HG03457 (cell line): Measurements from ENCODE around the gene CDKAL1.
"Not testable (repeated sequence)": the region's sequence is repeated elsewhere in the genome, so short reads cannot be mapped to it uniquely, and the experiment has no call there.

Experiments
- ATAC-seq: cut with Tn5 transposase; IDR thresholded peaks from one replicate; pipeline ENCODE4 v1.9.1; 2021; ENCODE audit warnings: moderate number of reproducible peaks; ENCODE audit not compliant: unreplicated experiment

The CDKAL1 gene

GRCh38 chr6:20589266-20589665 is 55.0 kb downstream of the CDKAL1 start:
- no peak for ATAC-seq

GRCh38 chr6:20590476-20590875 is 56.2 kb downstream of the CDKAL1 start:
- ATAC-seq: not testable (repeated sequence)

- not testable (repeated sequence) for ATAC-seq
Measured at GRCh38 chr6:20594299-20594853, 60.1 kb downstream of the CDKAL1 start.

- ATAC-seq: peak; percentile 79
Measured at GRCh38 chr6:20599302-20600051, 65.2 kb downstream of the CDKAL1 start.

- no peak for ATAC-seq
Measured at GRCh38 chr6:20600831-20601230, 66.6 kb downstream of the CDKAL1 start.

- no peak for ATAC-seq
Measured at GRCh38 chr6:20604159-20604558, 69.9 kb downstream of the CDKAL1 start.

GRCh38 chr6:20605061-20605460 is 70.8 kb downstream of the CDKAL1 start:
- ATAC-seq: no peak

GRCh38 chr6:20605581-20605980 is 71.3 kb downstream of the CDKAL1 start:
- ATAC-seq: no peak

- ATAC-seq: no peak
Measured at GRCh38 chr6:20606831-20607230, 72.6 kb downstream of the CDKAL1 start.

- no peak for ATAC-seq
Measured at GRCh38 chr6:20608356-20608755, 74.1 kb downstream of the CDKAL1 start.

GRCh38 chr6:20608905-20609304 is 74.6 kb downstream of the CDKAL1 start:
- ATAC-seq: no peak

- not testable (repeated sequence) for ATAC-seq
Measured at GRCh38 chr6:20609924-20610323, 75.7 kb downstream of the CDKAL1 start.

GRCh38 chr6:20610636-20611370 is 76.5 kb downstream of the CDKAL1 start:
- no peak for ATAC-seq

- not testable (repeated sequence) for ATAC-seq
Measured at GRCh38 chr6:20617537-20617936, 83.3 kb downstream of the CDKAL1 start.

- ATAC-seq: no peak
Measured at GRCh38 chr6:20620043-20620442, 85.8 kb downstream of the CDKAL1 start.

GRCh38 chr6:20623761-20624160 is 89.5 kb downstream of the CDKAL1 start:
- ATAC-seq: no peak

GRCh38 chr6:20626165-20626564 is 91.9 kb downstream of the CDKAL1 start:
- ATAC-seq: no peak

- no peak for ATAC-seq
Measured at GRCh38 chr6:20629509-20629908, 95.3 kb downstream of the CDKAL1 start.

GRCh38 chr6:20630136-20630535 is 95.9 kb downstream of the CDKAL1 start:
- no peak for ATAC-seq

- ATAC-seq: no peak
Measured at GRCh38 chr6:20630617-20631548, 96.6 kb downstream of the CDKAL1 start.

GRCh38 chr6:20631549-20631924 is 97.3 kb downstream of the CDKAL1 start:
- no peak for ATAC-seq
